HepG2 (cell line): ENCODE measurements around the gene IGLL1. TPM values are rescaled to one million over a fixed set of nuclear protein-coding genes. Genes with fewer than 3 reads are reported as not detected.

Source experiments
- ADNP ChIP-seq: sonication (generic); formaldehyde crosslinking; IDR thresholded peaks from 2 replicates; pipeline ENCODE4 v1.4.0; 2020; ENCODE audit warnings: missing genetic modification reagents
- HDAC1 ChIP-seq: sonication (generic); formaldehyde crosslinking; IDR thresholded peaks from 2 replicates; pipeline ENCODE4 v1.5.1; 2020; ENCODE audit warnings: mild to moderate bottlenecking, missing genetic modification reagents
- KLF16 ChIP-seq, 2 experiments: sonication (generic) in 1 of 2; formaldehyde crosslinking in 1 of 2; IDR thresholded peaks; 2 replicates each; pipeline versions ENCODE4 v1.6.1 to v1.8.0; 2016 to 2023; ENCODE audit warnings: missing genetic modification reagents in 2 of 2, missing compliant biosample characterization in 1 of 2
- KMT2B ChIP-seq: IDR thresholded peaks from 2 replicates; pipeline ENCODE4 v1.6.1; 2016; ENCODE audit warnings: missing genetic modification reagents, missing compliant biosample characterization
- NFRKB ChIP-seq: fragments of 450-650 bp; IDR thresholded peaks from 2 replicates; pipeline ENCODE4 v1.6.1; 2017
- NR2F6 ChIP-seq, 2 experiments: IDR thresholded peaks; 2 replicates each; pipeline ENCODE4 v1.6.1; 2016; ENCODE audit warnings: antibody characterized with exemption in 1 of 2, mild to moderate bottlenecking in 1 of 2
- NR3C1 ChIP-seq: sonication (generic); formaldehyde crosslinking; IDR thresholded peaks from 2 replicates; pipeline ENCODE4 v1.4.0; 2020; ENCODE audit warnings: missing genetic modification reagents
- RCOR2 ChIP-seq: IDR thresholded peaks from 2 replicates; pipeline ENCODE4 v1.6.1; 2016; ENCODE audit warnings: missing biosample characterization, missing genetic modification reagents
- SMAD9 ChIP-seq: sonication (generic); formaldehyde crosslinking; IDR thresholded peaks from 2 replicates; pipeline ENCODE4 v1.5.1; 2020; ENCODE audit warnings: mild to moderate bottlenecking, missing genetic modification reagents
- TCF12 ChIP-seq, 2 experiments: fragments of 450-650 bp in 1 of 2; sonication (generic) in 1 of 2; formaldehyde crosslinking in 1 of 2; IDR thresholded peaks; 2 replicates each; pipeline versions ENCODE4 v1.6.1 to v1.8.0; 2017 to 2022; ENCODE audit warnings: antibody characterized with exemption in 1 of 2, mild to moderate bottlenecking in 1 of 2, missing genetic modification reagents in 1 of 2, moderate library complexity in 1 of 2
- YY1 ChIP-seq: IDR thresholded peaks from 2 replicates; pipeline ENCODE4 v1.6.1; 2011; ENCODE audit warnings: low read length, low read depth, moderate library complexity, mild to moderate bottlenecking; ENCODE audit not compliant: insufficient read depth, insufficient replicate concordance
- ZMYM2 ChIP-seq: sonication (generic); formaldehyde crosslinking; IDR thresholded peaks from 2 replicates; pipeline ENCODE4 v1.8.0; 2022; ENCODE audit warnings: mild to moderate bottlenecking, missing genetic modification reagents
- ZNF121 ChIP-seq: sonication (generic); formaldehyde crosslinking; IDR thresholded peaks from 2 replicates; pipeline ENCODE4 v1.5.0; 2020; ENCODE audit warnings: mild to moderate bottlenecking, missing genetic modification reagents
- ZZZ3 ChIP-seq: sonication (generic); formaldehyde crosslinking; IDR thresholded peaks from 2 replicates; pipeline ENCODE4 v1.4.0; 2020; ENCODE audit warnings: missing genetic modification reagents, mild to moderate bottlenecking, borderline replicate concordance
- polyA plus RNA-seq, 8 experiments: library from polyadenylated mRNA; depleted of rRNA in 3 of 8; stranded (reverse) in 7 of 8; unstranded in 1 of 8; fragments of >200 nt; fragmentation: Illumina TruSeq in 4 of 8; extraction: Trizol in 4 of 8; gene quantifications; 2 replicates each; pipeline versions ENCODE4 v1.2.1 to v1.2.3, GENCODE V29; 2011 to 2016; ENCODE audit warnings: low read depth in 4 of 8, missing spikeins in 1 of 8, mixed read lengths in 1 of 8; ENCODE audit not compliant: insufficient read depth in 1 of 8
- total RNA-seq, 5 experiments: library from RNA; depleted of rRNA; stranded (reverse); fragments of >200 nt; fragmentation: Illumina TruSeq; extraction: Trizol; gene quantifications; 2 replicates each; pipeline ENCODE4 v1.2.3, GENCODE V29; 2016; ENCODE audit warnings: low read depth in 1 of 5
- TF ChIP-seq, protein P1 (sequence below): sonication (generic); formaldehyde crosslinking; IDR thresholded peaks from 2 replicates; pipeline ENCODE4 v1.4.0; 2020; ENCODE audit warnings: missing genetic modification reagents
- TF ChIP-seq, protein P2 (sequence below): sonication (generic); formaldehyde crosslinking; IDR thresholded peaks from 2 replicates; pipeline ENCODE4 v1.8.1; 2023; ENCODE audit warnings: missing genetic modification reagents, inconsistent platforms, borderline replicate concordance
- TF ChIP-seq, protein P3 (sequence below): fragments of 450-650 bp; IDR thresholded peaks from 2 replicates; pipeline ENCODE4 v1.6.1; 2017
- TF ChIP-seq, protein P4 (sequence below): sonication (generic); formaldehyde crosslinking; IDR thresholded peaks from 2 replicates; pipeline ENCODE4 v1.5.1; 2020; ENCODE audit warnings: mild to moderate bottlenecking, missing genetic modification reagents, moderate library complexity

IGLL1 gene
- total and polyA plus RNA-seq, 2 of the 13 experiments (the other 11 are each of a cell fraction or from before 2014, with no cell fraction given), result not detected

DNA sequence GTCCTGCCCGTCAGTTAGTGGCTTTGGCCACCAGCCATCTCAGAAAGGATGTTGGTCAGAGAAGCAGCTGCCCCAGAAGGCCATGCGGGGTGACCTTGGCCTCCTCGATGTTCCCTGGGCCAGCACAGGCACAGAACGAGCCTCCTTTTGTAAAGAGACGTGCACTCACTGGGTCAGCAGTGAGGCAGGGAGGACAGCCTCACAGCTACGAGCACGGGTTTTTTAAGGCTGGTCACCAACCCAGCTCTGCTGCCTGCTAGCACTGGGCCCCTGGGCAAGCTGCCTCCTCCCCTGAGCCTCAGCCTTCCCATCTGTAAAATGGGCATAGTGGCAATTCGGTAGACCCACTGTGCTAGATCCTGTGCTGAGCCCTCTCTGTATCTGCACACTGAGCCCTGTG, 10.8 kb downstream of the IGLL1 start (continued):
- TF ChIP-seq, protein P1, sequence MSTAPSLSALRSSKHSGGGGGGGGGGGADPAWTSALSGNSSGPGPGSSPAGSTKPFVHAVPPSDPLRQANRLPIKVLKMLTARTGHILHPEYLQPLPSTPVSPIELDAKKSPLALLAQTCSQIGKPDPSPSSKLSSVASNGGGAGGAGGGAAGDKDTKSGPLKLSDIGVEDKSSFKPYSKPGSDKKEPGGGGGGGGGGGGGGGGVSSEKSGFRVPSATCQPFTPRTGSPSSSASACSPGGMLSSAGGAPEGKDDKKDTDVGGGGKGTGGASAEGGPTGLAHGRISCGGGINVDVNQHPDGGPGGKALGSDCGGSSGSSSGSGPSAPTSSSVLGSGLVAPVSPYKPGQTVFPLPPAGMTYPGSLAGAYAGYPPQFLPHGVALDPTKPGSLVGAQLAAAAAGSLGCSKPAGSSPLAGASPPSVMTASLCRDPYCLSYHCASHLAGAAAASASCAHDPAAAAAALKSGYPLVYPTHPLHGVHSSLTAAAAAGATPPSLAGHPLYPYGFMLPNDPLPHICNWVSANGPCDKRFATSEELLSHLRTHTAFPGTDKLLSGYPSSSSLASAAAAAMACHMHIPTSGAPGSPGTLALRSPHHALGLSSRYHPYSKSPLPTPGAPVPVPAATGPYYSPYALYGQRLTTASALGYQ, result no peak
- no peak for TF ChIP-seq HDAC1
- no peak for TF ChIP-seq TCF12 (IDR thresholded peaks at IDR 0.05)
- TF ChIP-seq TCF12 (CRISPR knock-in tag; IDR thresholded peaks at IDR 0.05), result no peak
- no peak for TF ChIP-seq ZZZ3 (CRISPR knock-in tag)
- no peak for TF ChIP-seq KMT2B (CRISPR knock-in tag)
- no peak for TF ChIP-seq NR3C1
- no peak for TF ChIP-seq ZNF121 (CRISPR knock-in tag)
- TF ChIP-seq SMAD9 (CRISPR knock-in tag), result no peak
- TF ChIP-seq, protein P2, sequence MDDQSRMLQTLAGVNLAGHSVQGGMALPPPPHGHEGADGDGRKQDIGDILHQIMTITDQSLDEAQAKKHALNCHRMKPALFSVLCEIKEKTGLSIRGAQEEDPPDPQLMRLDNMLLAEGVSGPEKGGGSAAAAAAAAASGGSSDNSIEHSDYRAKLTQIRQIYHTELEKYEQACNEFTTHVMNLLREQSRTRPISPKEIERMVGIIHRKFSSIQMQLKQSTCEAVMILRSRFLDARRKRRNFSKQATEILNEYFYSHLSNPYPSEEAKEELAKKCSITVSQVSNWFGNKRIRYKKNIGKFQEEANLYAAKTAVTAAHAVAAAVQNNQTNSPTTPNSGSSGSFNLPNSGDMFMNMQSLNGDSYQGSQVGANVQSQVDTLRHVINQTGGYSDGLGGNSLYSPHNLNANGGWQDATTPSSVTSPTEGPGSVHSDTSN, result no peak
- TF ChIP-seq, protein P3, sequence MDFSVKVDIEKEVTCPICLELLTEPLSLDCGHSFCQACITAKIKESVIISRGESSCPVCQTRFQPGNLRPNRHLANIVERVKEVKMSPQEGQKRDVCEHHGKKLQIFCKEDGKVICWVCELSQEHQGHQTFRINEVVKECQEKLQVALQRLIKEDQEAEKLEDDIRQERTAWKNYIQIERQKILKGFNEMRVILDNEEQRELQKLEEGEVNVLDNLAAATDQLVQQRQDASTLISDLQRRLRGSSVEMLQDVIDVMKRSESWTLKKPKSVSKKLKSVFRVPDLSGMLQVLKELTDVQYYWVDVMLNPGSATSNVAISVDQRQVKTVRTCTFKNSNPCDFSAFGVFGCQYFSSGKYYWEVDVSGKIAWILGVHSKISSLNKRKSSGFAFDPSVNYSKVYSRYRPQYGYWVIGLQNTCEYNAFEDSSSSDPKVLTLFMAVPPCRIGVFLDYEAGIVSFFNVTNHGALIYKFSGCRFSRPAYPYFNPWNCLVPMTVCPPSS, result no peak
- TF ChIP-seq RCOR2 (CRISPR knock-in tag), result 0 out of 2 replicates have a peak, but pooled peaks have one; percentile 12
- TF ChIP-seq ZMYM2 (CRISPR knock-in tag), result 0 out of 2 replicates have a peak, but pooled peaks have one; percentile 29
- TF ChIP-seq NFRKB, result no peak
- TF ChIP-seq YY1, result no peak
- TF ChIP-seq NR2F6 (IDR thresholded peaks at IDR 0.05), result no peak
- peak; percentile 40; the same call in 1 of the 2 replicates for TF ChIP-seq NR2F6 (CRISPR knock-in tag; IDR thresholded peaks at IDR 0.05)
- TF ChIP-seq KLF16 (CRISPR knock-in tag; IDR thresholded peaks at IDR 0.05), result no peak
- peak; percentile 82; the same call in 1 of the 2 replicates for TF ChIP-seq ADNP (CRISPR knock-in tag)
- TF ChIP-seq, protein P4, sequence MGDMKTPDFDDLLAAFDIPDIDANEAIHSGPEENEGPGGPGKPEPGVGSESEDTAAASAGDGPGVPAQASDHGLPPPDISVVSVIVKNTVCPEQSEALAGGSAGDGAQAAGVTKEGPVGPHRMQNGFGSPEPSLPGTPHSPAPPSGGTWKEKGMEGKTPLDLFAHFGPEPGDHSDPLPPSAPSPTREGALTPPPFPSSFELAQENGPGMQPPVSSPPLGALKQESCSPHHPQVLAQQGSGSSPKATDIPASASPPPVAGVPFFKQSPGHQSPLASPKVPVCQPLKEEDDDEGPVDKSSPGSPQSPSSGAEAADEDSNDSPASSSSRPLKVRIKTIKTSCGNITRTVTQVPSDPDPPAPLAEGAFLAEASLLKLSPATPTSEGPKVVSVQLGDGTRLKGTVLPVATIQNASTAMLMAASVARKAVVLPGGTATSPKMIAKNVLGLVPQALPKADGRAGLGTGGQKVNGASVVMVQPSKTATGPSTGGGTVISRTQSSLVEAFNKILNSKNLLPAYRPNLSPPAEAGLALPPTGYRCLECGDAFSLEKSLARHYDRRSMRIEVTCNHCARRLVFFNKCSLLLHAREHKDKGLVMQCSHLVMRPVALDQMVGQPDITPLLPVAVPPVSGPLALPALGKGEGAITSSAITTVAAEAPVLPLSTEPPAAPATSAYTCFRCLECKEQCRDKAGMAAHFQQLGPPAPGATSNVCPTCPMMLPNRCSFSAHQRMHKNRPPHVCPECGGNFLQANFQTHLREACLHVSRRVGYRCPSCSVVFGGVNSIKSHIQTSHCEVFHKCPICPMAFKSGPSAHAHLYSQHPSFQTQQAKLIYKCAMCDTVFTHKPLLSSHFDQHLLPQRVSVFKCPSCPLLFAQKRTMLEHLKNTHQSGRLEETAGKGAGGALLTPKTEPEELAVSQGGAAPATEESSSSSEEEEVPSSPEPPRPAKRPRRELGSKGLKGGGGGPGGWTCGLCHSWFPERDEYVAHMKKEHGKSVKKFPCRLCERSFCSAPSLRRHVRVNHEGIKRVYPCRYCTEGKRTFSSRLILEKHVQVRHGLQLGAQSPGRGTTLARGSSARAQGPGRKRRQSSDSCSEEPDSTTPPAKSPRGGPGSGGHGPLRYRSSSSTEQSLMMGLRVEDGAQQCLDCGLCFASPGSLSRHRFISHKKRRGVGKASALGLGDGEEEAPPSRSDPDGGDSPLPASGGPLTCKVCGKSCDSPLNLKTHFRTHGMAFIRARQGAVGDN (CRISPR knock-in tag), result peak; percentile 59
